Hepatocyte (in vitro differentiated cells): ENCODE results near the gene RNF213. TPM values are rescaled to one million over a fixed set of nuclear protein-coding genes. Genes with fewer than 3 reads are reported as not detected.

Experiments
- DNase-seq: peaks from one replicate; pipeline ENCODE4 v3.0.0-alpha.2; 2016; ENCODE audit warnings: low spot score
- H2AFZ ChIP-seq: fragments of 200-600 bp; sonication (generic); 2 replicates; pipeline ENCODE4 v1.6.0; 2016; ENCODE audit warnings: antibody characterized with exemption, mild to moderate bottlenecking
- H3K27ac ChIP-seq: fragments of 200-600 bp; sonication (generic); 2 replicates; pipeline ENCODE4 v1.5.1; 2016; ENCODE audit warnings: mild to moderate bottlenecking
- H3K27me3 ChIP-seq: fragments of 200-600 bp; sonication (generic); 2 replicates; pipeline ENCODE4 v1.6.1; 2016
- H3K36me3 ChIP-seq: fragments of 200-600 bp; sonication (generic); replicated peaks from 2 replicates; pipeline ENCODE4 v1.5.1; 2016; ENCODE audit warnings: low read depth; ENCODE audit not compliant: insufficient read depth
- H3K4me1 ChIP-seq: fragments of 200-600 bp; sonication (generic); 2 replicates; pipeline ENCODE4 v1.5.1; 2016; ENCODE audit warnings: mild to moderate bottlenecking, moderate library complexity; ENCODE audit not compliant: insufficient read depth
- H3K4me2 ChIP-seq: fragments of 200-600 bp; sonication (generic); 2 replicates; pipeline ENCODE4 v1.6.0; 2016
- H3K4me3 ChIP-seq: fragments of 200-600 bp; sonication (generic); 2 replicates; pipeline ENCODE4 v1.5.1; 2016; ENCODE audit warnings: mild to moderate bottlenecking
- H3K79me2 ChIP-seq: fragments of 200-600 bp; sonication (generic); 2 replicates; pipeline ENCODE4 v1.6.0; 2017; ENCODE audit warnings: mild to moderate bottlenecking
- H3K9me2 ChIP-seq: fragments of 200-600 bp; sonication (generic); replicated peaks from 2 replicates; pipeline ENCODE4 v1.6.0; 2017; ENCODE audit warnings: mild to moderate bottlenecking; ENCODE audit not compliant: insufficient read depth
- H3K9me3 ChIP-seq: fragments of 200-600 bp; sonication (generic); 2 replicates; pipeline ENCODE4 v1.5.1; 2016; ENCODE audit warnings: low read depth, mild to moderate bottlenecking
- H4K20me1 ChIP-seq: fragments of 200-600 bp; sonication (generic); 2 replicates; pipeline ENCODE4 v1.6.0; 2016; ENCODE audit warnings: mild to moderate bottlenecking; ENCODE audit not compliant: insufficient read depth, poor library complexity, severe bottlenecking
- EZH2 ChIP-seq: fragments of 200-600 bp; sonication (generic); IDR thresholded peaks from 2 replicates; pipeline ENCODE4 v1.6.1; 2016; ENCODE audit warnings: antibody characterized with exemption, mild to moderate bottlenecking, borderline replicate concordance
- EZH2phosphoT487 ChIP-seq: fragments of 200-600 bp; sonication (generic); IDR thresholded peaks from one replicate; pipeline ENCODE4 v1.6.1; 2018; ENCODE audit warnings: antibody characterized with exemption, mild to moderate bottlenecking, low read depth, moderate library complexity; ENCODE audit not compliant: unreplicated experiment, severe bottlenecking
- WGBS: methylation state at CpG from one replicate; pipeline ENCODE4 v1.1.6; 2016; ENCODE audit warnings: low lambda C conversion rate; ENCODE audit errors: missing lambda C conversion rate; 5-methylcytosine and 5-hydroxymethylcytosine counted together
- polyA plus RNA-seq: library from polyadenylated mRNA; unstranded; fragments of >200 nt; fragmentation: Nextera tagmentation; extraction: Ambion mirVana; gene quantifications from 2 replicates; pipeline ENCODE4 v1.2.1, GENCODE V29; 2016
- total RNA-seq: library from RNA; depleted of rRNA; stranded (reverse); fragments of >200 nt; gene quantifications from 2 replicates; pipeline ENCODE4 v1.2.3, GENCODE V29; 2014
- TF ChIP-seq, protein P1 (sequence below): fragments of 200-600 bp; sonication (generic); IDR thresholded peaks from 2 replicates; pipeline ENCODE4 v1.5.1; 2016; ENCODE audit warnings: antibody characterized with exemption, mild to moderate bottlenecking; ENCODE audit not compliant: poor library complexity

The RNF213 gene
- total and polyA plus RNA-seq, 2 experiments from 2014 or later = 21.1 to 57.4 TPM

- peak; percentile 18 for DNase-seq
These were observed 103.5 kb downstream of the RNF213 start for GRCh38 chr17:80364091-80364691.

GRCh38 chr17:80365001-80365965 lies 104.6 kb downstream of the RNF213 start:
- Histone ChIP-seq H3K9me3 (no peaks in the 10 kb centered on the region), H4K20me1 (no peaks in the 10 kb centered on the region), H3K27me3 (no peaks in the 10 kb centered on the region), H3K4me2 (no peak overlapping the region), H3K36me3 (no peaks in the 10 kb centered on the region), H3K27ac (no peak overlapping the region), H3K9me2 (no peaks in the 10 kb centered on the region), H3K4me1 (no peaks in the 10 kb centered on the region), H3K79me2 (no peaks in the 10 kb centered on the region), H2AFZ (no peak overlapping the region), H3K4me3 (no peak overlapping the region)
- 92% methylated on average over 29 of the region's 29 CpGs for WGBS
- DNase-seq = no peak
- no peak for TF ChIP-seq EZH2
- TF ChIP-seq EZH2phosphoT487 = no peak
- TF ChIP-seq, protein P1, sequence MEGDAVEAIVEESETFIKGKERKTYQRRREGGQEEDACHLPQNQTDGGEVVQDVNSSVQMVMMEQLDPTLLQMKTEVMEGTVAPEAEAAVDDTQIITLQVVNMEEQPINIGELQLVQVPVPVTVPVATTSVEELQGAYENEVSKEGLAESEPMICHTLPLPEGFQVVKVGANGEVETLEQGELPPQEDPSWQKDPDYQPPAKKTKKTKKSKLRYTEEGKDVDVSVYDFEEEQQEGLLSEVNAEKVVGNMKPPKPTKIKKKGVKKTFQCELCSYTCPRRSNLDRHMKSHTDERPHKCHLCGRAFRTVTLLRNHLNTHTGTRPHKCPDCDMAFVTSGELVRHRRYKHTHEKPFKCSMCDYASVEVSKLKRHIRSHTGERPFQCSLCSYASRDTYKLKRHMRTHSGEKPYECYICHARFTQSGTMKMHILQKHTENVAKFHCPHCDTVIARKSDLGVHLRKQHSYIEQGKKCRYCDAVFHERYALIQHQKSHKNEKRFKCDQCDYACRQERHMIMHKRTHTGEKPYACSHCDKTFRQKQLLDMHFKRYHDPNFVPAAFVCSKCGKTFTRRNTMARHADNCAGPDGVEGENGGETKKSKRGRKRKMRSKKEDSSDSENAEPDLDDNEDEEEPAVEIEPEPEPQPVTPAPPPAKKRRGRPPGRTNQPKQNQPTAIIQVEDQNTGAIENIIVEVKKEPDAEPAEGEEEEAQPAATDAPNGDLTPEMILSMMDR = no peak

More at GRCh38 chr17:80364091-80364691, 103.5 kb downstream of the RNF213 start:
- no peak overlapping the region for H2AFZ ChIP-seq
- no peaks in the 10 kb centered on the region for H3K9me2 ChIP-seq
- no peak overlapping the region for H3K4me3 ChIP-seq
- no peaks in the 10 kb centered on the region for H3K9me3 ChIP-seq
- no peaks in the 10 kb centered on the region for H3K27me3 ChIP-seq
- TF ChIP-seq, protein P1 = peak; percentile 49
- TF ChIP-seq EZH2 = no peak
- no peak for TF ChIP-seq EZH2phosphoT487
- no peaks in the 10 kb centered on the region for H3K79me2 ChIP-seq
- H3K36me3 ChIP-seq = no peaks in the 10 kb centered on the region
- no peak overlapping the region for H3K27ac ChIP-seq
- WGBS = 84% methylated on average over 28 of the region's 29 CpGs
- H4K20me1 ChIP-seq = no peaks in the 10 kb centered on the region
- H3K4me1 ChIP-seq = no peaks in the 10 kb centered on the region
- no peak overlapping the region for H3K4me2 ChIP-seq

- no peak for DNase-seq
- Histone ChIP-seq H2AFZ (no peak overlapping the region), H3K27ac (no peak overlapping the region), H3K4me2 (no peak overlapping the region), H3K4me1 (no peaks in the 10 kb centered on the region), H3K79me2 (no peaks in the 10 kb centered on the region), H3K9me2 (no peaks in the 10 kb centered on the region), H3K9me3 (no peaks in the 10 kb centered on the region), H3K4me3 (no peak overlapping the region), H3K36me3 (no peaks in the 10 kb centered on the region), H4K20me1 (no peaks in the 10 kb centered on the region), H3K27me3 (no peaks in the 10 kb centered on the region)
- TF ChIP-seq EZH2 = no peak
- no peak for TF ChIP-seq EZH2phosphoT487
- WGBS = 92% methylated on average over 11 of the region's 11 CpGs
These were observed 105.3 kb downstream of the RNF213 start for GRCh38 chr17:80365983-80366382.

GRCh38 chr17:80367503-80367902 lies 106.9 kb downstream of the RNF213 start:
- no peaks in the 10 kb centered on the region for H4K20me1 ChIP-seq
- DNase-seq = no peak
- no peaks in the 10 kb centered on the region for H3K9me2 ChIP-seq
- no peaks in the 10 kb centered on the region for H3K9me3 ChIP-seq
- no peaks in the 10 kb centered on the region for H3K4me1 ChIP-seq
- WGBS = 88% methylated on average over 17 of the region's 17 CpGs
- no peak for TF ChIP-seq EZH2
- no peak for TF ChIP-seq EZH2phosphoT487
- TF ChIP-seq, protein P1 = no peak
- H2AFZ ChIP-seq = no peak overlapping the region
- no peak overlapping the region for H3K4me2 ChIP-seq
- H3K27ac ChIP-seq = no peak overlapping the region
- H3K79me2 ChIP-seq = no peaks in the 10 kb centered on the region
- no peaks in the 10 kb centered on the region for H3K27me3 ChIP-seq
- no peaks in the 10 kb centered on the region for H3K36me3 ChIP-seq
- H3K4me3 ChIP-seq = no peak overlapping the region
